Omental fat pad (tissue), 4 donors: ENCODE measurements around the gene CNPY4. TPM values are rescaled to one million over a fixed set of nuclear protein-coding genes. Genes with fewer than 3 reads are reported as not detected.
"Not testable (repeated sequence)": the region's sequence is repeated elsewhere in the genome, so short reads cannot be mapped to it uniquely, and the experiment has no call there.

Experiments used
- ATAC-seq: fragments of 150-250 bp; one replicate; pipeline ENCODE4 v1.9.1; 2016; ENCODE audit warnings: mild to moderate bottlenecking, moderate library complexity; ENCODE audit not compliant: low FRiP score
- DNase-seq: peaks from one replicate; pipeline ENCODE4 v3.0.0-alpha.2; 2019; ENCODE audit warnings: low spot score
- CTCF ChIP-seq, 3 donors: fragments of 450-650 bp; IDR thresholded peaks; one replicate each; pipeline ENCODE4 v1.5.1; 2016 to 2017; ENCODE audit warnings: antibody characterized with exemption in 3 of 3, mild to moderate bottlenecking in 3 of 3, moderate library complexity in 2 of 3
- total RNA-seq, 4 donors: library from RNA; depleted of rRNA; stranded (reverse); fragments of >200 nt; gene quantifications; one replicate each; pipeline ENCODE4 v1.1.0, GENCODE V29; 2016

CNPY4 gene
- total RNA-seq, 4 donors from 2014 or later = 5.8 to 18.6 (median 9.6) TPM

GRCh38 chr7:100132126-100132525 is 12.7 kb downstream of the CNPY4 start:
- DNase-seq (no peak), ATAC-seq (no peak)
- TF ChIP-seq CTCF (IDR thresholded peaks at IDR 0.05) = no peak

GRCh38 chr7:100132697-100133151 is 13.3 kb downstream of the CNPY4 start:
- peak; percentile 62 for ATAC-seq
- DNase-seq = no peak
- peak in 2 of 3 donors; percentile 24 to 31 for TF ChIP-seq CTCF (IDR thresholded peaks at IDR 0.05)

DNA sequence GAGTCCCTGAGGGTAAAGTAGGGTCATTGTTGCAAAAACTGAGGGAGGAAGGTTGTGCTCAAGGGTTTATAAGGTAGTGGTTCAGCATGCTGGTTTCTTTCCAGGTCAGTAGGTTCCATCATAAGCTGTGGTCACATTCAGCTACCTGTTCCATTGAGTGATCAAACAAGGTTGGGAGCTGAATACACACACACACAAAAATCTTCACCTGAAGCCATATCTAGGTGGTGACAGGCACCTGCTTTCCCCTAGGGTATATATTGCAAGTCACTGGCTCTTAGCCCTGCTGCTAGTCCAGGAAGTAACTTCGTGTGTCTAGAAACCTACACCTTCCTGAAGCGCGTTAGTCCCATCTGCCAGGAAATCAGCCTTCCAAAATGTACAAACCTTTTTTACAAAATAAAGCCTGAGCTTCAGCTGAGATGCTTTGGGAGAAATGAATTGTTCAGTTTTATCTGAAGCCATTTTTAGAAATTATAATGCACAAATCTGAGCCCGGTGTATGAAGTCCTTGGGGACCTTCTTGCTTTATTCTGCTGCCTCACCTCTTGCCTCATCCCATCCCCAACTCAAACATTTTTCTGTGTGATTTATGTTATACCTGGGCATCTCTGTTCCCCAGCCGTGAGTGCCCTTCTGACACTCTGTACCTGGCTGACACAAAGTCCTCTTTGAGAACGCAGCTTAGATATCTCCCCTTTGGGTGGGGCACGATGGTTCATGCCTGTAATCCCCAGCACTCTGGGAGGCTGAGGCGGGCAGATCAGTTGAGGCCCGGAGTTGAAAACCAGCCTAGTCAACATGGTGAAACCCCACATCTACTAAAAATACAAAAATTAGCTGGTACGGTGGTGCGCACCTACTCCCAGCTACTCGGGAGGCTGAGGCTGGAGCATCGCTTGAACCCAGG is 18.7 kb downstream of the CNPY4 start:
- no peak for DNase-seq
- no peak for ATAC-seq
- no peak for TF ChIP-seq CTCF (IDR thresholded peaks at IDR 0.05)

DNA sequence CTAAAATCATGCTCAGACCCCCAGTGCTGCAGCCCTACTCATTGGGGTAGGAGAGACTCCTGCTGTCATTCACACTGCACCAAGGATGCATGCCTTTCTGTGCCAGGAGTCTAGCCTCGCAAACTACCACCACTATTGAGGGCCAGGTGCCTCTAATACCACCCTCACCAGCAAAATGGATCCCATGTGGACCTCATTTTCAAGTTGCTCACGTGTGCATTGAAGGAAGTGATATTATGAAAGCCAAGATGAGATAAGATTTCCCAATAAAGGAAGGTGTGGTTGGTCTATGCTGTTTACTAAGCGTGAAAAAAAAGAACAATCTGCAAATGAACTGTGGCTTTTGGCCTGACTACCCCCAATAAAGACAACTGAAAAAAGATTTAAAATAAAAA is 22.1 kb downstream of the CNPY4 start:
- no peak for TF ChIP-seq CTCF (IDR thresholded peaks at IDR 0.05)
- ATAC-seq = no peak
- no peak for DNase-seq

DNA sequence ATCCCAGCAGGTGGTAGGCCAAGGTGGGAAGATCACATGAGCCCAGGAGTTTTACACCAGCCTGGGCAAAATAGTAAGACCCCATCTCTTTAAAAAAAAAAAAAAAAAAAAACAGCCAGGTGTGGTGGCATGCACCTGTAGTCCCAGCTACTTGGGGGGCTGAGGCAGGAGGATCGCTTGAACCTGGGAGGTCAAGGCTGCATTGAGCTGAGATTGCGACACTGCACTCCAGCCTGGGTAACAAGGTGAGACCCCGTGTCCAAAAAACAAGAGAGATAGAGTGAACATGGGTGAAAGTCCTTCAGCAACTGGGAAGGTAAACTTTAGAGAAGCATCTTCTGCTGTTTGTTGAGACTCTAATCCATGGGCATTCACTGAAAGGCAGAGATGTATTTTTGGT is 23.0 kb downstream of the CNPY4 start:
- no peak for ATAC-seq
- no peak for TF ChIP-seq CTCF (IDR thresholded peaks at IDR 0.05)
- no peak for DNase-seq

- ATAC-seq = peak; percentile 55
- not testable (repeated sequence) for DNase-seq
Measured at GRCh38 chr7:100146350-100146749, 26.9 kb downstream of the CNPY4 start.

- no peak for ATAC-seq
- no peak for DNase-seq
- TF ChIP-seq CTCF (IDR thresholded peaks at IDR 0.05) = no peak
Measured at GRCh38 chr7:100147278-100147677, 27.8 kb downstream of the CNPY4 start.
